B cell (primary cell): ENCODE measurements around the gene FER. TPM values are rescaled to one million over a fixed set of nuclear protein-coding genes. Genes with fewer than 3 reads are reported as not detected.
"Not testable (repeated sequence)": the region's sequence is repeated elsewhere in the genome, so short reads cannot be mapped to it uniquely, and the experiment has no call there.

Experiments
- ATAC-seq: fragments of 200-7000 bp; cut with Tn5 transposase; one replicate; pipeline ENCODE4 v1.10.0; 2021; ENCODE audit warnings: low read depth, mild to moderate bottlenecking, moderate number of reproducible peaks, moderate library complexity
- CTCF ChIA-PET: fragments of 350-600 bp; sonication (Branson Sonifier 250); formaldehyde crosslinking; loops from one replicate; lab custom pipeline; 2021; ENCODE audit warnings: antibody characterized with exemption, inconsistent platforms; lab: Charles Lee
- POLR2A ChIA-PET: fragments of 350-600 bp; sonication (Branson Sonifier 250); formaldehyde crosslinking; loops from one replicate; lab custom pipeline; 2021; ENCODE audit warnings: antibody characterized with exemption; lab: Charles Lee
- DNase-seq: peaks from one replicate; pipeline ENCODE4 v3.0.0; 2013
- H2AFZ ChIP-seq: 2 replicates; pipeline ENCODE4 v1.6.1; 2012; ENCODE audit warnings: mild to moderate bottlenecking, low read depth, low read length; ENCODE audit not compliant: insufficient read depth, poor library complexity, severe bottlenecking
- H3K27ac ChIP-seq, 2 donors: 1 replicate in 1 of 2; 2 replicates in 1 of 2; pipeline ENCODE4 v1.5.1; 2012 to 2013; ENCODE audit warnings: low read length in 2 of 2, mild to moderate bottlenecking in 2 of 2, moderate library complexity in 1 of 2
- H3K27me3 ChIP-seq, 4 experiments: fragments of 200-600 bp in 1 of 4; sonication (generic) in 1 of 4; replicated peaks in 1 of 4; 1 replicate in 2 of 4; 2 replicates in 2 of 4; pipeline versions ENCODE4 v1.6.1 to v1.7.0; 2013 to 2016; ENCODE audit warnings: low read length in 3 of 4, mild to moderate bottlenecking in 2 of 4, mixed read lengths in 1 of 4, moderate library complexity in 1 of 4; ENCODE audit not compliant: insufficient read depth in 4 of 4, control insufficient read depth in 3 of 4; ENCODE audit errors: control extremely low read depth in 1 of 4
- H3K36me3 ChIP-seq, 2 experiments: replicated peaks in 1 of 2; 1 replicate in 1 of 2; 2 replicates in 1 of 2; pipeline versions ENCODE4 v1.6.1 to v1.7.1; 2013; ENCODE audit warnings: low read length in 1 of 2; ENCODE audit not compliant: insufficient read depth in 2 of 2, control insufficient read depth in 1 of 2; ENCODE audit errors: control extremely low read depth in 1 of 2, extremely low read depth in 1 of 2
- H3K4me1 ChIP-seq, 2 donors: fragments of 200-600 bp in 1 of 2; sonication (generic) in 1 of 2; 1 replicate in 1 of 2; 2 replicates in 1 of 2; pipeline versions ENCODE4 v1.5.1 to v1.6.1; 2013 to 2017; ENCODE audit warnings: low read length in 2 of 2; ENCODE audit not compliant: control insufficient read depth in 2 of 2, insufficient read depth in 2 of 2
- H3K4me2 ChIP-seq: replicated peaks from 2 replicates; pipeline ENCODE3; 2012; ENCODE audit warnings: mild to moderate bottlenecking, low read depth, low read length; ENCODE audit not compliant: poor library complexity, severe bottlenecking
- H3K4me3 ChIP-seq, 5 experiments: fragments of 200-600 bp in 1 of 5; sonication (generic) in 1 of 5; 1 replicate in 3 of 5; 2 replicates in 2 of 5; pipeline versions ENCODE4 v1.5.1 to v1.7.0; 2011 to 2016; ENCODE audit warnings: low read length in 4 of 5, mild to moderate bottlenecking in 4 of 5, low read depth in 2 of 5, control low read depth in 1 of 5, moderate library complexity in 1 of 5; ENCODE audit not compliant: insufficient read depth in 1 of 5; ENCODE audit errors: control extremely low read depth in 1 of 5, extremely low read depth in 1 of 5
- H3K79me2 ChIP-seq: fragments of 200-600 bp; sonication (generic); one replicate; pipeline ENCODE4 v1.6.0; 2016; ENCODE audit warnings: low read length; ENCODE audit not compliant: control insufficient read depth, insufficient read depth
- H3K9ac ChIP-seq: fragments of 200-600 bp; sonication (generic); 2 replicates; pipeline ENCODE4 v1.6.1; 2017; ENCODE audit warnings: mild to moderate bottlenecking, low read length, moderate library complexity
- H3K9me3 ChIP-seq, 3 donors: one replicate each; pipeline versions ENCODE4 v1.6.1 to v1.7.1; 2013; ENCODE audit warnings: low read length in 2 of 3; ENCODE audit not compliant: control insufficient read depth in 2 of 3, insufficient read depth in 1 of 3; ENCODE audit errors: control extremely low read depth in 1 of 3
- H4K20me1 ChIP-seq: 2 replicates; pipeline ENCODE4 v1.6.0; 2012; ENCODE audit warnings: mild to moderate bottlenecking, low read length; ENCODE audit not compliant: insufficient read depth, control insufficient read depth, poor library complexity, severe bottlenecking
- H3K27ac Mint-ChIP-seq: one replicate; pipeline ENCODE4 v1.8.0; 2021; ENCODE audit warnings: mixed read lengths
- H3K27me3 Mint-ChIP-seq: one replicate; pipeline ENCODE4 v1.8.0; 2021; ENCODE audit warnings: mixed read lengths
- H3K4me1 Mint-ChIP-seq: one replicate; pipeline ENCODE4 v1.8.0; 2021; ENCODE audit warnings: mixed read lengths
- H3K4me3 Mint-ChIP-seq: one replicate; pipeline ENCODE4 v1.8.0; 2021; ENCODE audit warnings: mixed read lengths
- H3K9me3 Mint-ChIP-seq: one replicate; pipeline ENCODE4 v1.8.0; 2022; ENCODE audit warnings: mixed read lengths; ENCODE audit not compliant: insufficient read depth
- CTCF ChIP-seq: fragments of 200-600 bp; IDR thresholded peaks from one replicate; pipeline ENCODE4 v1.8.0; 2022; ENCODE audit warnings: antibody characterized with exemption, mild to moderate bottlenecking
- EZH2 ChIP-seq: IDR thresholded peaks from 2 replicates; pipeline ENCODE4 v1.6.1; 2012; ENCODE audit warnings: borderline replicate concordance, low read depth, mild to moderate bottlenecking, moderate library complexity, low read length; ENCODE audit not compliant: insufficient read depth, poor library complexity, severe bottlenecking
- WGBS: methylation state at CpG from one replicate; pipeline ENCODE4 v1.1.5; 2013; ENCODE audit warnings: missing lambda C conversion rate; ENCODE audit not compliant: insufficient coverage; 5-methylcytosine and 5-hydroxymethylcytosine counted together
- intact Hi-C: fragments of 100-400 bp; cut with micrococcal nuclease; formaldehyde crosslinking; loops from one replicate; pipeline ENCODE4 v1.10.0; 2022
- polyA plus RNA-seq: library from polyadenylated mRNA; depleted of rRNA; stranded (reverse); fragments of >200 nt; gene quantifications from 2 replicates; pipeline ENCODE4 v1.2.3, GENCODE V29; 2012
- total RNA-seq, 2 donors: library from RNA; stranded (reverse); fragments of 120-200 nt in 1 of 2; gene quantifications; 1 replicate in 1 of 2; 2 replicates in 1 of 2; pipeline versions ENCODE4 v1.2.3 to v1.2.4, GENCODE V29; 2013 to 2022

Gene FER
- total and polyA plus RNA-seq, 2 donors (not counting 1 experiment from before 2014, with no cell fraction given): 1.3 to 41.3 TPM

GRCh38 chr5:108765647-108766046 lies 17.9 kb downstream of the FER start:
- ATAC-seq (no peak), DNase-seq (no peak)
- peaks cover 22% of the 10 kb centered on the region for H3K4me1 Mint-ChIP-seq
- no peaks in the 10 kb centered on the region for H3K36me3 ChIP-seq
- ChIA-PET POLR2A (no interaction called here), CTCF (no interaction called here)
- no peaks in the 10 kb centered on the region for H3K27me3 ChIP-seq
- H3K9ac ChIP-seq: no peak overlapping the region
- no peaks in the 10 kb centered on the region for H4K20me1 ChIP-seq
- TF ChIP-seq CTCF: no peak
- no peak for TF ChIP-seq EZH2
- H2AFZ ChIP-seq: no peak overlapping the region
- no peak overlapping the region for H3K4me2 ChIP-seq
- H3K4me3 Mint-ChIP-seq: no peak overlapping the region
- no peak overlapping the region for H3K4me3 ChIP-seq
- intact Hi-C loops: no loop called here
- H3K27ac ChIP-seq: no peak overlapping the region
- H3K27me3 Mint-ChIP-seq: no peaks in the 10 kb centered on the region
- no peaks in the 10 kb centered on the region for H3K9me3 Mint-ChIP-seq
- peaks cover 3% of the 10 kb centered on the region for H3K79me2 ChIP-seq
- no peak overlapping the region for H3K27ac Mint-ChIP-seq
- no peaks in the 10 kb centered on the region for H3K9me3 ChIP-seq
- H3K4me1 ChIP-seq: peaks cover 3 to 6% of the 10 kb centered on the region in 2 donors

- POLR2A ChIA-PET, H3K4me1 ChIP-seq, H3K79me2 ChIP-seq, CTCF ChIA-PET, H3K27ac ChIP-seq, H3K4me3 Mint-ChIP-seq, H4K20me1 ChIP-seq, ATAC-seq, H3K27ac Mint-ChIP-seq, H3K4me2 ChIP-seq, H3K36me3 ChIP-seq, H3K27me3 Mint-ChIP-seq, H3K9me3 ChIP-seq, H3K9ac ChIP-seq, intact Hi-C loops, H3K27me3 ChIP-seq, H2AFZ ChIP-seq, DNase-seq, H3K4me3 ChIP-seq, H3K9me3 Mint-ChIP-seq: not testable (repeated sequence)
- H3K4me1 Mint-ChIP-seq: peaks cover 22% of the 10 kb centered on the region
- 98% methylated on average over 4 of the region's 5 CpGs for WGBS
These were observed 19.2 kb downstream of the FER start for GRCh38 chr5:108766916-108767315.
